Naive thymus-derived CD4-positive, alpha-beta T cell (primary cell): ENCODE results near the gene ZNF775. TPM values are rescaled to one million over a fixed set of nuclear protein-coding genes. Genes with fewer than 3 reads are reported as not detected.
A peak's percentile ranks its signal among the peaks of the same experiment; 100 is the strongest.

ENCODE experiments used
- ATAC-seq: fragments of 150-1000 bp; cut with Tn5 transposase; 2 replicates; pipeline ENCODE4 v1.10.0; 2021; ENCODE audit warnings: mild to moderate bottlenecking, moderate library complexity
- CTCF ChIA-PET: fragments of 350-600 bp; sonication (Branson Sonifier 250); formaldehyde crosslinking; loops from one replicate; lab custom pipeline; 2021; ENCODE audit warnings: antibody characterized with exemption; lab: Charles Lee
- POLR2A ChIA-PET: fragments of 350-600 bp; sonication (Branson Sonifier 250); formaldehyde crosslinking; loops from one replicate; lab custom pipeline; 2021; ENCODE audit warnings: antibody characterized with exemption, inconsistent platforms; lab: Charles Lee
- DNase-seq, 9 donors: peaks; one replicate each; pipeline versions ENCODE4 v3.0.0 to v3.0.0-alpha.2; 2020 to 2022; ENCODE audit warnings: mixed read lengths in 1 of 9
- H3K27ac ChIP-seq: one replicate; pipeline ENCODE4 v1.7.0; 2013; ENCODE audit warnings: mild to moderate bottlenecking, low read depth, low read length, moderate library complexity
- H3K27me3 ChIP-seq, 2 donors: one replicate each; pipeline ENCODE4 v1.7.0; 2013; ENCODE audit warnings: low read length in 2 of 2, mild to moderate bottlenecking in 2 of 2, moderate library complexity in 2 of 2; ENCODE audit not compliant: control insufficient read depth in 2 of 2, insufficient read depth in 2 of 2
- H3K36me3 ChIP-seq, 3 experiments: 1 replicate in 2 of 3; 2 replicates in 1 of 3; pipeline ENCODE4 v1.7.0; 2013; ENCODE audit warnings: low read length in 3 of 3, mild to moderate bottlenecking in 3 of 3, moderate library complexity in 1 of 3; ENCODE audit not compliant: insufficient read depth in 3 of 3, control insufficient read depth in 2 of 3
- H3K4me1 ChIP-seq, 2 donors: one replicate each; pipeline ENCODE4 v1.7.0; 2013; ENCODE audit warnings: low read length in 2 of 2, mild to moderate bottlenecking in 2 of 2, moderate library complexity in 1 of 2; ENCODE audit not compliant: control insufficient read depth in 2 of 2, insufficient read depth in 2 of 2
- H3K4me3 ChIP-seq: 2 replicates; pipeline ENCODE4 v1.7.0; 2013; ENCODE audit warnings: mild to moderate bottlenecking, low read length
- H3K9me3 ChIP-seq, 3 experiments: 1 replicate in 2 of 3; 2 replicates in 1 of 3; pipeline ENCODE4 v1.7.0; 2013; ENCODE audit warnings: low read length in 3 of 3; ENCODE audit not compliant: control insufficient read depth in 2 of 3
- H3K27ac Mint-ChIP-seq, 9 donors: one replicate each; pipeline ENCODE4 v1.8.0; 2020 to 2022; ENCODE audit warnings: mixed read lengths in 9 of 9, mild to moderate bottlenecking in 8 of 9, moderate library complexity in 5 of 9, inconsistent platforms in 2 of 9
- H3K27me3 Mint-ChIP-seq, 5 donors: one replicate each; pipeline ENCODE4 v1.8.0; 2021 to 2022; ENCODE audit warnings: mixed read lengths in 5 of 5, mild to moderate bottlenecking in 1 of 5
- H3K36me3 Mint-ChIP-seq, 5 donors: one replicate each; pipeline ENCODE4 v1.8.0; 2020 to 2022; ENCODE audit warnings: mixed read lengths in 5 of 5, mild to moderate bottlenecking in 3 of 5, inconsistent platforms in 1 of 5
- H3K4me1 Mint-ChIP-seq, 7 donors: one replicate each; pipeline ENCODE4 v1.8.0; 2020 to 2022; ENCODE audit warnings: mixed read lengths in 7 of 7, mild to moderate bottlenecking in 3 of 7, inconsistent platforms in 1 of 7
- H3K4me3 Mint-ChIP-seq, 10 donors: one replicate each; pipeline ENCODE4 v1.8.0; 2020 to 2022; ENCODE audit warnings: mild to moderate bottlenecking in 10 of 10, mixed read lengths in 10 of 10, moderate library complexity in 6 of 10, inconsistent platforms in 2 of 10
- H3K9me3 Mint-ChIP-seq, 11 donors: one replicate each; pipeline ENCODE4 v1.8.0; 2020 to 2022; ENCODE audit warnings: mixed read lengths in 11 of 11, mild to moderate bottlenecking in 4 of 11, inconsistent platforms in 1 of 11, moderate library complexity in 1 of 11
- intact Hi-C, 2 donors: fragments of 100-400 bp; cut with micrococcal nuclease; formaldehyde crosslinking; loops; one replicate each; pipeline ENCODE4 v1.15.1; 2023
- polyA plus RNA-seq, 2 donors: library from polyadenylated mRNA; unstranded; fragments of 300-500 nt; fragmentation: Illumina TruSeq; gene quantifications; one replicate each; pipeline ENCODE4 v1.2.3, GENCODE V29; 2021
- total RNA-seq, 6 experiments: library from RNA in 5 of 6; stranded (reverse) in 5 of 6; gene quantifications; 1 replicate in 5 of 6; 2 replicates in 1 of 6; pipeline ENCODE4 v1.2.3 and lab custom pipeline; 2021 to 2026

The ZNF775 gene
- total and polyA plus RNA-seq, 7 experiments from 2014 or later = 1.1 to 7.4 (median 4.3) TPM

- Histone ChIP-seq H3K4me1 (peaks cover 4 to 30% of the 10 kb centered on the region in 2 donors), H3K9me3 (no peaks in the 10 kb centered on the region), H3K27me3 (no peaks in the 10 kb centered on the region), H3K36me3 (no peaks in the 10 kb centered on the region), H3K27ac (no peak overlapping the region), H3K4me3 (no peak overlapping the region)
- ChIA-PET POLR2A (interaction anchor here (0.6 to 1.5 kb wide), 4 partner anchors 11 to 24 kb away, joined by 3 to 7 read pairs (median 4); partner anchors contain the start of gene REPIN1), CTCF (no interaction called here)
- DNase-seq = no peak
- H3K36me3 Mint-ChIP-seq = peaks cover 0 to 4% (median 0%) of the 10 kb centered on the region in 5 donors
- no peaks in the 10 kb centered on the region for H3K27me3 Mint-ChIP-seq
- no peaks in the 10 kb centered on the region for H3K9me3 Mint-ChIP-seq
- intact Hi-C loops = no loop called here
- H3K4me1 Mint-ChIP-seq = peaks cover 31 to 47% (median 39%) of the 10 kb centered on the region in 7 donors
- ATAC-seq = no peak
- H3K27ac Mint-ChIP-seq = peak overlapping the region in 4 of 9 donors; percentile 61 to 79 (median 74)
- peak overlapping the region; percentile 84 to 95 (median 90) for H3K4me3 Mint-ChIP-seq
These were observed 1.3 kb downstream of the ZNF775 start for GRCh38 chr7:150380463-150380862.

- POLR2A ChIA-PET = interaction anchor here (0.6 to 1.5 kb wide), 5 partner anchors 11 to 354 kb away, joined by 3 to 7 read pairs (median 4); partner anchors contain the start of gene REPIN1
- no peak for ATAC-seq
- Mint-ChIP-seq H3K36me3 (peaks cover 0 to 5% (median 0%) of the 10 kb centered on the region in 5 donors), H3K4me1 (peaks cover 26 to 41% (median 34%) of the 10 kb centered on the region in 7 donors), H3K27ac (no peak overlapping the region), H3K9me3 (no peaks in the 10 kb centered on the region), H3K27me3 (no peaks in the 10 kb centered on the region), H3K4me3 (peak overlapping the region in 2 of 10 donors; percentile 84 to 94)
- H3K4me3 ChIP-seq = no peak overlapping the region
- H3K36me3 ChIP-seq = no peaks in the 10 kb centered on the region
- no peak for DNase-seq
- H3K27ac ChIP-seq = no peak overlapping the region
- no peaks in the 10 kb centered on the region for H3K27me3 ChIP-seq
- no peaks in the 10 kb centered on the region for H3K9me3 ChIP-seq
- H3K4me1 ChIP-seq = peaks cover 4 to 27% of the 10 kb centered on the region in 2 donors
- intact Hi-C loops = no loop called here
- CTCF ChIA-PET = no interaction called here
These were observed 2.0 kb downstream of the ZNF775 start for GRCh38 chr7:150381096-150381495.

GRCh38 chr7:150381785-150382122 is 2.6 kb downstream of the ZNF775 start:
- no peak overlapping the region for H3K27ac Mint-ChIP-seq
- ATAC-seq (no peak), DNase-seq (no peak)
- no peaks in the 10 kb centered on the region for H3K9me3 ChIP-seq
- peaks cover 4 to 21% of the 10 kb centered on the region in 2 donors for H3K4me1 ChIP-seq
- H3K27me3 ChIP-seq = no peaks in the 10 kb centered on the region
- no peak overlapping the region for H3K27ac ChIP-seq
- peaks cover 20 to 34% (median 27%) of the 10 kb centered on the region in 7 donors for H3K4me1 Mint-ChIP-seq
- peaks cover 0 to 8% (median 0%) of the 10 kb centered on the region in 5 donors for H3K36me3 Mint-ChIP-seq
- ChIA-PET POLR2A (interaction anchor here (0.9 to 2.1 kb wide), 2 partner anchors 12 to 25 kb away, joined by 4 to 7 read pairs; no protein-coding TSS in a partner anchor), CTCF (no interaction called here)
- H3K9me3 Mint-ChIP-seq = no peaks in the 10 kb centered on the region
- H3K36me3 ChIP-seq = no peaks in the 10 kb centered on the region
- intact Hi-C loops = no loop called here
- H3K4me3 Mint-ChIP-seq = no peak overlapping the region
- H3K27me3 Mint-ChIP-seq = no peaks in the 10 kb centered on the region
- no peak overlapping the region for H3K4me3 ChIP-seq

- Mint-ChIP-seq H3K36me3 (peaks cover 0 to 8% (median 0%) of the 10 kb centered on the region in 5 donors), H3K27ac (peak overlapping the region in 1 of 9 donors; percentile 59), H3K9me3 (no peaks in the 10 kb centered on the region), H3K4me3 (peak overlapping the region in 1 of 10 donors; percentile 48), H3K4me1 (peaks cover 20 to 33% (median 22%) of the 10 kb centered on the region in 7 donors), H3K27me3 (no peaks in the 10 kb centered on the region)
- ATAC-seq = no peak
- Histone ChIP-seq H3K4me1 (peaks cover 4 to 17% of the 10 kb centered on the region in 2 donors), H3K27ac (no peak overlapping the region), H3K4me3 (no peak overlapping the region), H3K36me3 (no peaks in the 10 kb centered on the region), H3K27me3 (no peaks in the 10 kb centered on the region), H3K9me3 (no peaks in the 10 kb centered on the region)
- DNase-seq = no peak
- CTCF ChIA-PET = no interaction called here
- POLR2A ChIA-PET = interaction anchor here (0.9 to 2.1 kb wide), 2 partner anchors 13 to 24 kb away, joined by 4 to 7 read pairs; no protein-coding TSS in a partner anchor
- intact Hi-C loops = no loop called here
These were observed 3.2 kb downstream of the ZNF775 start for GRCh38 chr7:150382123-150382843.

- Histone ChIP-seq H3K4me1 (peaks cover 4 to 12% of the 10 kb centered on the region in 2 donors), H3K9me3 (no peaks in the 10 kb centered on the region), H3K4me3 (no peak overlapping the region), H3K27me3 (no peaks in the 10 kb centered on the region), H3K27ac (no peak overlapping the region), H3K36me3 (no peaks in the 10 kb centered on the region)
- POLR2A ChIA-PET = interaction anchor here (2.1 kb wide), 1 partner anchor 24 kb away, joined by 7 read pairs; no protein-coding TSS in a partner anchor
- intact Hi-C loops = no loop called here
- H3K4me1 Mint-ChIP-seq = peaks cover 15 to 28% (median 20%) of the 10 kb centered on the region in 7 donors
- peaks cover 0 to 8% (median 0%) of the 10 kb centered on the region in 5 donors for H3K36me3 Mint-ChIP-seq
- ATAC-seq = no peak
- no peaks in the 10 kb centered on the region for H3K27me3 Mint-ChIP-seq
- no peak overlapping the region for H3K27ac Mint-ChIP-seq
- DNase-seq = no peak
- H3K9me3 Mint-ChIP-seq = no peaks in the 10 kb centered on the region
- peak overlapping the region in 1 of 10 donors; percentile 12 for H3K4me3 Mint-ChIP-seq
- CTCF ChIA-PET = no interaction called here
These were observed 3.7 kb downstream of the ZNF775 start for GRCh38 chr7:150382844-150383225.

- Histone ChIP-seq H3K27ac (no peak overlapping the region), H3K9me3 (no peaks in the 10 kb centered on the region), H3K4me1 (peaks cover 4 to 6% of the 10 kb centered on the region in 2 donors), H3K36me3 (peaks cover 0 to 4% (median 0%) of the 10 kb centered on the region in 3 experiments), H3K4me3 (no peak overlapping the region), H3K27me3 (no peaks in the 10 kb centered on the region)
- ChIA-PET CTCF (interaction anchor here (0.6 kb wide), 1 partner anchor 23 kb away, joined by 3 read pairs; no protein-coding TSS in a partner anchor), POLR2A (interaction anchor here (2.1 kb wide), 1 partner anchor 23 kb away, joined by 7 read pairs; no protein-coding TSS in a partner anchor)
- no peak for DNase-seq
- no peak for ATAC-seq
- Mint-ChIP-seq H3K4me3 (no peak overlapping the region), H3K27me3 (no peaks in the 10 kb centered on the region), H3K36me3 (peaks cover 0 to 8% (median 0%) of the 10 kb centered on the region in 5 donors), H3K9me3 (no peaks in the 10 kb centered on the region), H3K27ac (no peak overlapping the region), H3K4me1 (peaks cover 10 to 26% (median 18%) of the 10 kb centered on the region in 7 donors)
- intact Hi-C loops = no loop called here
These were observed 4.7 kb downstream of the ZNF775 start for GRCh38 chr7:150383710-150384397.
